Adipocyte (in vitro differentiated cells): ENCODE measurements around the gene WNT16.
"Not testable (repeated sequence)": the region's sequence is repeated elsewhere in the genome, so short reads cannot be mapped to it uniquely, and the experiment has no call there.

Source experiments
- DNase-seq: peaks from one replicate; pipeline ENCODE4 v3.0.0-alpha.2; 2015; ENCODE audit warnings: low read depth
- H3K27me3 ChIP-seq: replicated peaks from 2 replicates; pipeline ENCODE4 v1.7.0; 2013; ENCODE audit warnings: mild to moderate bottlenecking, low read length, moderate library complexity; ENCODE audit not compliant: control insufficient read depth, insufficient read depth
- H3K36me3 ChIP-seq: 2 replicates; pipeline ENCODE4 v1.7.0; 2013; ENCODE audit warnings: low read length, mild to moderate bottlenecking, moderate library complexity; ENCODE audit not compliant: control insufficient read depth, insufficient read depth, severe bottlenecking
- H3K4me1 ChIP-seq: 2 replicates; pipeline ENCODE4 v1.7.0; 2013; ENCODE audit warnings: mild to moderate bottlenecking, low read length, moderate library complexity; ENCODE audit not compliant: control insufficient read depth, insufficient read depth
- H3K4me3 ChIP-seq: 2 replicates; pipeline ENCODE4 v1.7.0; 2013; ENCODE audit warnings: mild to moderate bottlenecking, low read length, moderate library complexity
- H3K9ac ChIP-seq: 2 replicates; pipeline ENCODE4 v1.7.0; 2013; ENCODE audit warnings: mild to moderate bottlenecking, low read length, moderate library complexity
- H3K9me3 ChIP-seq: 2 replicates; pipeline ENCODE4 v1.7.0; 2013; ENCODE audit warnings: mild to moderate bottlenecking, low read length, moderate library complexity; ENCODE audit not compliant: control insufficient read depth

WNT16 gene

GRCh38 chr7:121307021-121307574, 21.7 kb upstream of the WNT16 start:
- H3K4me3 ChIP-seq = no peak overlapping the region
- peaks cover 3% of the 10 kb centered on the region for H3K9me3 ChIP-seq
- H3K9ac ChIP-seq = no peak overlapping the region
- H3K27me3 ChIP-seq = no peaks in the 10 kb centered on the region
- no peak for DNase-seq
- H3K36me3 ChIP-seq = no peaks in the 10 kb centered on the region
- peaks cover 26% of the 10 kb centered on the region for H3K4me1 ChIP-seq

DNA sequence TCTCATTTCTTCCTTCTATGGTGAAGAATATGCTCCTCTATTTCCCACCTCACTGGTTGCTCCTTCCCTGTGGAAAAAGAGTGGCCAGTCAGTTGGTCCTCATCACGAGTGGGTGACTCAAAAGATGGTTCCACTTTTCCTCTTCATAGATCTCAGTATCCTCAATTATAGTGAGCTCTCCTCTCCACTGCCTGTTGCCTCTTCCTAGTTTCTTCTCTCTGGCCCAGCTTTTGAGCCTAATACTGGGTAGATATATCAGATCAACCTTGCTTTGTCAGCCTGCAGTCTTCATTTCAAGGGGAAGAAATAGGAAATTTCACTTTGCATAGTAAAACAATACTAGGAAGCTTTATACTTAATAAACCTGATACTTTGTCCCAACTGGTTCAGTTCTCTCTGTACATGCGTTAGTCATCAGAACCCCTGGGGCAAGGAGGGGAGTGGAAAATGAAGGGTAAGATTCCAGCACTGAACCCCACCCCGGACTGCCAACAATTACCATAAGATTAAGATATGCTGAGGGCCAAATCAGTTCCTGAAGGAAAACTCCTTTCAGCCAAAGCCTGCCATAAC, 15.5 kb upstream of the WNT16 start:
- Histone ChIP-seq H3K4me1 (peaks cover 16% of the 10 kb centered on the region), H3K9ac (peak overlapping the region; percentile 23), H3K27me3 (no peaks in the 10 kb centered on the region), H3K36me3 (no peaks in the 10 kb centered on the region), H3K9me3 (peaks cover 3% of the 10 kb centered on the region), H3K4me3 (peak overlapping the region; percentile 52)
- peak; percentile 64 for DNase-seq

GRCh38 chr7:121313793-121314676, 14.8 kb upstream of the WNT16 start:
- H3K4me3 ChIP-seq = peak overlapping the region; percentile 52
- H3K36me3 ChIP-seq = no peaks in the 10 kb centered on the region
- H3K9me3 ChIP-seq = peaks cover 3% of the 10 kb centered on the region
- DNase-seq = peak; percentile 73
- H3K9ac ChIP-seq = peak overlapping the region; percentile 23
- H3K27me3 ChIP-seq = no peaks in the 10 kb centered on the region
- H3K4me1 ChIP-seq = peaks cover 16% of the 10 kb centered on the region

DNA sequence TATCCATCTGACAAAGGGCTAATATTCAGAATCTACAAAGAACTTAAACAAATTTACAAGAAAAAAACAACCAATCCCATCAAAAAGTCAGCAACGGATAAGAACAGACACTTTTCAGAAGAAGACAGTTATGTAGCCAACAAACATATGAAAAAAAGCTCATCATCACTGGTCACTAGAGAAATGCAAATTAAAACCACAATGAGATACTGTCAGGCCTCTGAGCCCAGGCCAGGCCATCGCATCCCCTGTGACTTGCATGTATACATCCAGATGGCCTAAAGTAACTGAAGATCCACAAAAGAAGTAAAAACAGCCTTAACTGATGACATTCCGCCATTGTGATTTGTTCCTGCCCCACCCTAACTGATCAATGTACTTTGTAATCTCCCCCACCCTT, 13.6 kb upstream of the WNT16 start:
- peaks cover 16% of the 10 kb centered on the region for H3K4me1 ChIP-seq
- H3K9ac ChIP-seq, H3K27me3 ChIP-seq, H3K4me3 ChIP-seq, H3K9me3 ChIP-seq, H3K36me3 ChIP-seq, DNase-seq: not testable (repeated sequence)

DNA sequence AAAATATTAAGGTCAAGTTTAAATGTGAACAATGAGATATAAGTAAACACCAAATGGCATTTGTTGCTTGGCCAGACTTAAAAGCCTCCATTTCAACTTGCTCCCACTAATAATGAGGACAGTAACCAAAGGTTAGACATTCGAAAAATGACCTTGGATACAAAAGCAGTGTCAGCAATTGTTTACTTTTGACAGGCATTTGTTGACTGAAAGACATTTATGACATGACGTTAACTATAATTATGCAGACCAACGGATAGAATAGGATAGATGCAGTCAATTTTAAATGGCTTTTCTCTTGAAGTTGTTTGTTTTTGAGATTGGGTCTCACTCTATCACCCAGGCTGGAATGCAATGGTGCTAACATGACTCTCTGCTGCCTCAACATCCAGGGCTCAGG, 6.3 kb upstream of the WNT16 start:
- Histone ChIP-seq H3K27me3 (no peaks in the 10 kb centered on the region), H3K9me3 (no peaks in the 10 kb centered on the region), H3K36me3 (no peaks in the 10 kb centered on the region), H3K9ac (no peak overlapping the region), H3K4me3 (no peak overlapping the region), H3K4me1 (no peaks in the 10 kb centered on the region)
- no peak for DNase-seq

GRCh38 chr7:121323515-121324302, 5.1 kb upstream of the WNT16 start:
- Histone ChIP-seq H3K9me3 (no peaks in the 10 kb centered on the region), H3K4me3 (no peak overlapping the region), H3K4me1 (no peaks in the 10 kb centered on the region), H3K27me3 (peaks cover 11% of the 10 kb centered on the region), H3K9ac (no peak overlapping the region), H3K36me3 (no peaks in the 10 kb centered on the region)
- DNase-seq = no peak

- Histone ChIP-seq H3K9me3 (no peaks in the 10 kb centered on the region), H3K4me1 (peaks cover 13% of the 10 kb centered on the region), H3K27me3 (peaks cover 31% of the 10 kb centered on the region), H3K9ac (no peak overlapping the region), H3K36me3 (no peaks in the 10 kb centered on the region), H3K4me3 (no peak overlapping the region)
- DNase-seq = no peak
These were observed 1.1 kb upstream of the WNT16 start for GRCh38 chr7:121327671-121328070.

GRCh38 chr7:121329191-121330052, 622 bp downstream of the WNT16 start:
- peak overlapping the region; percentile 86 for H3K4me3 ChIP-seq
- H3K9me3 ChIP-seq = no peaks in the 10 kb centered on the region
- peak; percentile 33 for DNase-seq

GRCh38 chr7:121330053-121330833, 1.4 kb downstream of the WNT16 start:
- Histone ChIP-seq H3K9ac (no peak overlapping the region), H3K4me3 (peak overlapping the region; percentile 86), H3K9me3 (no peaks in the 10 kb centered on the region), H3K36me3 (no peaks in the 10 kb centered on the region), H3K4me1 (peaks cover 13% of the 10 kb centered on the region), H3K27me3 (peaks cover 31% of the 10 kb centered on the region)
- peak; percentile 43 for DNase-seq

More at GRCh38 chr7:121329191-121330052, 622 bp downstream of the WNT16 start:
- Histone ChIP-seq H3K36me3 (no peaks in the 10 kb centered on the region), H3K27me3 (peaks cover 31% of the 10 kb centered on the region), H3K4me1 (peaks cover 13% of the 10 kb centered on the region), H3K9ac (no peak overlapping the region)

- no peak for DNase-seq
- peaks cover 13% of the 10 kb centered on the region for H3K4me1 ChIP-seq
- peaks cover 31% of the 10 kb centered on the region for H3K27me3 ChIP-seq
- no peaks in the 10 kb centered on the region for H3K9me3 ChIP-seq
- H3K9ac ChIP-seq = no peak overlapping the region
- H3K4me3 ChIP-seq = no peak overlapping the region
- no peaks in the 10 kb centered on the region for H3K36me3 ChIP-seq
These were observed 2.2 kb downstream of the WNT16 start for GRCh38 chr7:121331048-121331447.
